ENCODE data around the gene MPRIP.

GRCh38 chr17:17033466-17033865, 8.8 kb upstream of the MPRIP start:
- TF ChIP-seq REST (IDR thresholded peaks at IDR 0.05; ENCODE audit: borderline replicate concordance), result no peak
- TF ChIP-seq CTCF (IDR thresholded peaks at IDR 0.05; ENCODE audit: poor library complexity, severe bottlenecking), result no peak
- no peak for TF ChIP-seq SMC3 (conservative IDR thresholded peaks at IDR 0.05; ENCODE audit: poor library complexity)
- no peak for TF ChIP-seq RAD21 (conservative IDR thresholded peaks at IDR 0.05)
- no peak for TF ChIP-seq EP300 (conservative IDR thresholded peaks at IDR 0.05; ENCODE audit: poor library complexity, severe bottlenecking)
- no peak for TF ChIP-seq EZH2 (IDR thresholded peaks at IDR 0.05; ENCODE audit: borderline replicate concordance, insufficient read depth, low read length, poor library complexity, severe bottlenecking)
- TF ChIP-seq POLR2AphosphoS5 (IDR thresholded peaks at IDR 0.05), result no peak
